Nephron (organoid): Measurements from ENCODE around the gene KCNJ14.
A peak's percentile ranks its signal among the peaks of the same experiment; 100 is the strongest.

Experiments
- H3K27ac Mint-ChIP-seq, 3 experiments: 2 replicates each; pipeline ENCODE4 v1.8.0; 2020; ENCODE audit warnings: mixed read lengths in 3 of 3, mild to moderate bottlenecking in 2 of 3, moderate library complexity in 1 of 3
- H3K27me3 Mint-ChIP-seq: 2 replicates; pipeline ENCODE4 v1.8.0; 2021; ENCODE audit warnings: low read depth, mild to moderate bottlenecking, moderate library complexity, mixed read lengths
- H3K36me3 Mint-ChIP-seq: 2 replicates; pipeline ENCODE4 v1.8.0; 2020; ENCODE audit warnings: low read depth, mixed read lengths
- H3K4me1 Mint-ChIP-seq: 2 replicates; pipeline ENCODE4 v1.8.0; 2020; ENCODE audit warnings: mixed read lengths
- H3K4me3 Mint-ChIP-seq, 3 experiments: 2 replicates each; pipeline ENCODE4 v1.8.0; 2020; ENCODE audit warnings: mild to moderate bottlenecking in 3 of 3, mixed read lengths in 3 of 3, moderate library complexity in 2 of 3
- H3K9me3 Mint-ChIP-seq: 2 replicates; pipeline ENCODE4 v1.8.0; 2020; ENCODE audit warnings: mixed read lengths
- CTCF ChIP-seq, 3 experiments: fragments of 200-600 bp; sonication (generic); IDR thresholded peaks; one replicate each; pipeline ENCODE4 v1.5.0; 2021; ENCODE audit warnings: antibody characterized with exemption in 3 of 3; ENCODE audit not compliant: unreplicated experiment in 3 of 3

Gene KCNJ14

DNA sequence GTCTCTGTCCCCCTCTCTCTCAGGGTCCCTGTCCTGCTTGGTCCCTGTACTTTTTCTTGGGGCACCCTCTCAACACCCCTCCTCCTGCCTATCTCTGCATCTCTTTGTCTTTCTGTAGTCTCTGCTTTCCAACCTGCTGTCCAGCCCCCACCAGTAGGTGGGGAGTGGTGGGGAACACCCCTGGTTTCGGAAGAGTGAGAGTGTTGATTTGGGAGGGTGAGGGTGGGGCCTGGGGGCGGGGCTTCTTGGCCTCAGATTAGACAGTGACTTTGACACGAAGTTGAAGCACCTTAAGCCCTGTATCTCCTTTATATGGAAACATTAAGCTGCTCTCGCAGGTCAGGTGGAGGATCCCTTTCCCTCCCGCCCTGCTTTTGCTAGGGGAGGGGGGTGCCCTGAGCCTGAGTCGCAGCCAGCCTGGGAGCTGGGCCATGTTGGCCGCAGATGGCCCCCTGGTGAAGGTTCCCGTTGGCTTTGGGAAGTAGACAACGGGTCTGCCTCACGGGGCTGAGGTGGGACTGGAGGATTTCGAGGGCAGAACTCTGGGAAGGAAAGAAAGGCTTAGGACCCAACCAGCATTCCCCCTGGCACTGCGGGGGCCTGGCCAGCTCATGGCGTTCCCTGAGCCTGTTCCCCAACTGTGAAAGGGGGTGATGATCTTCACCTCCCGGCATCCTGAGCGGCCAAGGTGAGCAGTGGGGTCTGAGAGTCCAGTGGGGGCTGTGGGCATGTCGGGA is at the start of gene KCNJ14:
Gene KCNJ14, plus strand, starts transcription at position 404 of the 737 bp plus-strand sequence. CDS start 6,151 bp downstream, outside the sequence.
- no peaks in the 10 kb centered on the region for H3K4me1 Mint-ChIP-seq
- H3K9me3 Mint-ChIP-seq, result no peaks in the 10 kb centered on the region
- no peak for TF ChIP-seq CTCF (IDR thresholded peaks at IDR 0.05; ENCODE audit: unreplicated experiment in 3 of 3)
- no peaks in the 10 kb centered on the region for H3K27me3 Mint-ChIP-seq
- H3K36me3 Mint-ChIP-seq, result peaks cover 27% of the 10 kb centered on the region
- H3K27ac Mint-ChIP-seq, result peak within 1 kb of the TSS in 1 of 3 experiments; percentile 18
- no peak within 1 kb of the TSS for H3K4me3 Mint-ChIP-seq

DNA sequence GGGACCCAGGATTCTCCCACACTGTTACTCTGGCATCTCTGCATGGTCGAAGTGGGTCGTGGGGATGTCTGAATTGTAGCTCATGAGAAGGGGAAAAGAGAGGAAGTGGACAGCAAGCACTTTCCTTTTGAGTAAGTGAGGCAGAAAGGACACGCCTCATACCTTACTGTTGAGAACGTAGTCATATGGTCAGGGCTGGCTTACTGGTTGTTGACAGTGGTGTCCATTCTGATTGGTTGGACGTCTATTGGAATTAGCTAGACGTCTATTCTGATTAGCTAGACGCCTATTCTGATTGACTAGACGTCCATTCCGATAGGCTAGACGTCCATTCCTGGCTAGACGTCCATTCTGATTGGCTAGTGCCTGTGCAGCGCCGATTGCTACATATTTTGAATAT is 49.5 kb upstream of the KCNJ14 start:
- peaks cover 13% of the 10 kb centered on the region for H3K4me1 Mint-ChIP-seq
- H3K27ac Mint-ChIP-seq, result no peak overlapping the region
- H3K36me3 Mint-ChIP-seq, result no peaks in the 10 kb centered on the region
- H3K9me3 Mint-ChIP-seq, result no peaks in the 10 kb centered on the region
- no peak overlapping the region for H3K4me3 Mint-ChIP-seq
- H3K27me3 Mint-ChIP-seq, result peaks cover 3% of the 10 kb centered on the region
- no peak for TF ChIP-seq CTCF (IDR thresholded peaks at IDR 0.05; ENCODE audit: unreplicated experiment in 3 of 3)

DNA sequence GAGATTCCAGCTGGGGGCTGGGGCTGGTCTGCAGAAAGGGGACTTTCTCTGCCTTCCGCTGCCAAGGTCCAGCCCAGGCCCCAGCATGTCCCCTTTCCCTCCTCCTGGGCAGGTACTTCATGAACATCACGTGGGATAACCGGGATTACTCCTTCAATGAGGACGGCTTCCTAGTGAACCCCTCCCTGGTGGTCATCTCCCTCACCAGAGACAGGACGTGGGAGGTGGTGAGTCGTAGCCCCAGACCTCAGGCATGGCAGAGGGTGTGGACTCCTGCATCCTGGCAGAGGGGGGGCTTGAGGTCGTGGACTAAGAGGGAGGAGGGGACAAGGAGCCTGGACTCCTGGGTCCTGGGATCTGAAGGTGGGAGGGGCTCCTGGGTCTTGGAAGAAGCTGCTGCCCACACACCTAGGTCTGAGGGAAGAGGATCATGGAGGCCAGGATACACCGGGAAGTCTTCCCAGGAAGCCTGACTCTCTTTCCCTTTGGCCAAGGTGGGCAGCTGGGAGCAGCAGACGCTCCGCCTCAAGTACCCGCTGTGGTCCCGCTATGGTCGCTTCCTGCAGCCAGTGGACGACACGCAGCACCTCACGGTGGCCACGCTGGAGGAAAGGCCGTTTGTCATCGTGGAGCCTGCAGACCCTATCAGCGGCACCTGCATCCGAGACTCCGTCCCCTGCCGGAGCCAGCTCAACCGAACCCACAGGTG is 41.3 kb upstream of the KCNJ14 start:
- Mint-ChIP-seq H3K4me3 (no peak overlapping the region), H3K27me3 (peaks cover 13% of the 10 kb centered on the region), H3K9me3 (no peaks in the 10 kb centered on the region), H3K27ac (no peak overlapping the region), H3K4me1 (peaks cover 7% of the 10 kb centered on the region), H3K36me3 (no peaks in the 10 kb centered on the region)
- TF ChIP-seq CTCF (IDR thresholded peaks at IDR 0.05; ENCODE audit: unreplicated experiment in 3 of 3), result no peak

DNA sequence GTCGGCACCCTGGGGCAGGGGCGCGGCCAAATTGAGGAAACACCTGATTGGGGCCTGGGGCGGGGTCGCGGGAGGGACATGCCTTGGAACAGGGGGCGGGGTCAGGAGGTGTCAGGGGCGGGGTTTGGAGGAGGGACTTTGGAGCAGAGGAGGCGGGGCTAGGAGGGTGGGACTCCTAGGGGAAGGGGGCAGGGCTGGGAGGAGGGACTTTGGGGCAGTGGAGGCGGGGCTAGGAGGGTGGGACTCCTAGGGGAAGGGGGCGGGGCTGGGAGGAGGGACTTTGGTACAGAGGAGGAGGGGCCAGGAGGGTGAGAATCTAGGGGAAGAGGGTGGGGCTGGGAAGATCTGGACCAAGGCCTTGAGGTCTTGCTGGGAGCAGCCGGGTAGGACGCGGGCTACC is 40.0 kb upstream of the KCNJ14 start:
- no peak for TF ChIP-seq CTCF (IDR thresholded peaks at IDR 0.05; ENCODE audit: unreplicated experiment in 3 of 3)
- Mint-ChIP-seq H3K36me3 (no peaks in the 10 kb centered on the region), H3K4me1 (peaks cover 9% of the 10 kb centered on the region), H3K9me3 (no peaks in the 10 kb centered on the region), H3K4me3 (no peak overlapping the region), H3K27me3 (peaks cover 13% of the 10 kb centered on the region), H3K27ac (no peak overlapping the region)

DNA sequence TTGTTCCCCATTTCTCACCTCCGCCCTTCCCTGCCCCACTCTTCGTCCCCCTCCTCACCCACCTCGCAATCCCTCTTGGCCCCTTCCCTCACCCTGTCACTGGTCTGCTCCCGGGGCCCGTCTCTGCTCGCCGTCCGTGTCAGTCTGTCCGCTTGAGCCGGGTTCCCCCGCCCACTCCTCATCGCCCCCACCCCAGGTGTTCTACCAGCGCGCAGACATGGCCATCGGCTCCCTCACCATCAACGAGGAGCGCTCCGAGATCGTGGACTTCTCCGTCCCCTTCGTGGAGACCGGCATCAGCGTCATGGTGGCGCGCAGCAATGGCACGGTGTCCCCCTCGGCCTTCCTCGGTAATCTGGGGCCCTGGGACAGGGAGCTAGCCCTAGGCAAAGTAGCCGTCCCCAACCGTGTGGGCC is 39.6 kb upstream of the KCNJ14 start:
- Mint-ChIP-seq H3K27me3 (peaks cover 13% of the 10 kb centered on the region), H3K9me3 (no peaks in the 10 kb centered on the region), H3K4me3 (no peak overlapping the region), H3K27ac (no peak overlapping the region), H3K36me3 (no peaks in the 10 kb centered on the region), H3K4me1 (peaks cover 9% of the 10 kb centered on the region)
- TF ChIP-seq CTCF (IDR thresholded peaks at IDR 0.05; ENCODE audit: unreplicated experiment in 3 of 3), result no peak
